22Rv1 (cell line): ENCODE data around the gene PRRG1.
A peak's percentile ranks its signal among the peaks of the same experiment; 100 is the strongest.
"Not testable (repeated sequence)": the region's sequence is repeated elsewhere in the genome, so short reads cannot be mapped to it uniquely, and the experiment has no call there.

Experiments
- H3K27ac ChIP-seq: fragments of 450-650 bp; 2 replicates; pipeline ENCODE4 v1.5.1; 2017
- ZFX ChIP-seq: fragments of 450-650 bp; IDR thresholded peaks from 2 replicates; pipeline ENCODE4 v1.6.1; 2017; ENCODE audit warnings: antibody characterized with exemption, borderline replicate concordance
- TF ChIP-seq, protein P1 (sequence below): fragments of 450-650 bp; IDR thresholded peaks from 2 replicates; pipeline ENCODE4 v1.5.1; 2017; ENCODE audit warnings: mild to moderate bottlenecking

PRRG1 gene

DNA sequence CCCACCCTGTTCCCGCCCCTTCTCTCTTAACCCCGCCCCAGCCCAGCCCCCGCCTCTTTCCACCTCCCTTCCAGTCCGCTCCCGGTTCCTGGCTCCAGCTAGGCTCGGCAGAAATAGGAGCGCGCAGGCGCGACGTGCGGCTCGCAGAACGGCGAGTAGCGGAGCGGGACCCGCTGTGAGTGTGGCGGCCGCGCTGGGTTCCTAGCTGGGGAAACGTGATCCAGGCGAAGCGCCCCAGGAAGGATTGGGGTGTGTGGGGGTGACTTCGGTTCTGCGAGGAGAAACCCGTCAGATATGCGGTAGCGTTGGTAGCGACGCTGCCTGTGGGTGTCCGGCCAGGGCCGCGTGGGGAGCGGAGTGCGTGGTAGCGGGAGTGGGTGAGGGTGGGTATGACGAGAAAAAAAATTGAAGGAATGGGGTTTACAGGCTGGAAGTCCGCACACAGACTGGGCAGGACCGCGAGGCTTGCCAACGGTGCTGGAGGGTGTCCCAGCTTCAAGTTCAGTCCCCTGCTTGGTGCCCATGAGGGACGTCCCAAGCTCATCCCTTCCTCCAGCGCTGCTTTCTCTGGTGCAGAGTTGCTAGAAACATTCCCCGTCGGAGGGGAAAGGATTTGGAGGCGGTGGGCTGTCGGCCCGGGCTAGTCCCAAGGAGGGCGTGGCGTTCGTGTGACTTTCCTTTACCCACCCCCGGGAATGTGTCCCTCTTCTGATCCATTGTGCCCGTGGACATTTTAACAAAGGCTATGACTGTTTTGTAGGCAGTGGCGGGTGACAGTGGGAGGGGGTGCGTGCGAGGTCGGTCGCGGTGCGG is at the start of gene PRRG1:
PRRG1 (plus strand) TSS at position 144 of the 813 bp plus-strand sequence. CDS start 56,886 bp downstream, outside the sequence.
- peak within 1 kb of the TSS; percentile 35; the same call in 1 of the 2 replicates for H3K27ac ChIP-seq
- TF ChIP-seq, protein P1, sequence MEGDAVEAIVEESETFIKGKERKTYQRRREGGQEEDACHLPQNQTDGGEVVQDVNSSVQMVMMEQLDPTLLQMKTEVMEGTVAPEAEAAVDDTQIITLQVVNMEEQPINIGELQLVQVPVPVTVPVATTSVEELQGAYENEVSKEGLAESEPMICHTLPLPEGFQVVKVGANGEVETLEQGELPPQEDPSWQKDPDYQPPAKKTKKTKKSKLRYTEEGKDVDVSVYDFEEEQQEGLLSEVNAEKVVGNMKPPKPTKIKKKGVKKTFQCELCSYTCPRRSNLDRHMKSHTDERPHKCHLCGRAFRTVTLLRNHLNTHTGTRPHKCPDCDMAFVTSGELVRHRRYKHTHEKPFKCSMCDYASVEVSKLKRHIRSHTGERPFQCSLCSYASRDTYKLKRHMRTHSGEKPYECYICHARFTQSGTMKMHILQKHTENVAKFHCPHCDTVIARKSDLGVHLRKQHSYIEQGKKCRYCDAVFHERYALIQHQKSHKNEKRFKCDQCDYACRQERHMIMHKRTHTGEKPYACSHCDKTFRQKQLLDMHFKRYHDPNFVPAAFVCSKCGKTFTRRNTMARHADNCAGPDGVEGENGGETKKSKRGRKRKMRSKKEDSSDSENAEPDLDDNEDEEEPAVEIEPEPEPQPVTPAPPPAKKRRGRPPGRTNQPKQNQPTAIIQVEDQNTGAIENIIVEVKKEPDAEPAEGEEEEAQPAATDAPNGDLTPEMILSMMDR, result no peak
- TF ChIP-seq ZFX, result no peak

- no peak for TF ChIP-seq ZFX
- TF ChIP-seq, protein P1, result no peak
Observed at GRCh38 chrX:37302569-37302968, 46.6 kb upstream of the PRRG1 start.

GRCh38 chrX:37305238-37305637 is 43.9 kb upstream of the PRRG1 start:
- not testable (repeated sequence) for H3K27ac ChIP-seq

More at GRCh38 chrX:37302569-37302968, 46.6 kb upstream of the PRRG1 start:
- no peak overlapping the region for H3K27ac ChIP-seq

DNA sequence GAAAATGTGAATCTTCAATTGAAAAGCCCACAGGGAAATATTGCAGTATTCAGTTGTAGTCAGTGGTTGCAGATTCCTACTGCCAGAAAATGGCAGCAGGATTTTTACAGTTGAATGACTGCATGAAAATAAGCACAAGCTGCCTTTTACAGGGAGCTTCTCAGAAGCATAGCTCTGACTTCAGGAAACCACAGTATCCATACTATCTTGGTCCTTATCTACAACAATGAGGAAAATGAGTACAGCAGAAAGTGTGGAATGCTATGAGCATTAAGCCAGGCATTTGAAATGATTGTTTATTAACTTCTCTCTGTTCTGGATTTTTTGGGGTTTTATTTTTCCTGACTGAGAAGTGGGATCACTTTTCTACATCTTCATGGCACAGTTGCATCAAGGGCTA is 34.6 kb upstream of the PRRG1 start:
- H3K27ac ChIP-seq, result no peak overlapping the region
- no peak for TF ChIP-seq ZFX
- TF ChIP-seq, protein P1, result no peak

DNA sequence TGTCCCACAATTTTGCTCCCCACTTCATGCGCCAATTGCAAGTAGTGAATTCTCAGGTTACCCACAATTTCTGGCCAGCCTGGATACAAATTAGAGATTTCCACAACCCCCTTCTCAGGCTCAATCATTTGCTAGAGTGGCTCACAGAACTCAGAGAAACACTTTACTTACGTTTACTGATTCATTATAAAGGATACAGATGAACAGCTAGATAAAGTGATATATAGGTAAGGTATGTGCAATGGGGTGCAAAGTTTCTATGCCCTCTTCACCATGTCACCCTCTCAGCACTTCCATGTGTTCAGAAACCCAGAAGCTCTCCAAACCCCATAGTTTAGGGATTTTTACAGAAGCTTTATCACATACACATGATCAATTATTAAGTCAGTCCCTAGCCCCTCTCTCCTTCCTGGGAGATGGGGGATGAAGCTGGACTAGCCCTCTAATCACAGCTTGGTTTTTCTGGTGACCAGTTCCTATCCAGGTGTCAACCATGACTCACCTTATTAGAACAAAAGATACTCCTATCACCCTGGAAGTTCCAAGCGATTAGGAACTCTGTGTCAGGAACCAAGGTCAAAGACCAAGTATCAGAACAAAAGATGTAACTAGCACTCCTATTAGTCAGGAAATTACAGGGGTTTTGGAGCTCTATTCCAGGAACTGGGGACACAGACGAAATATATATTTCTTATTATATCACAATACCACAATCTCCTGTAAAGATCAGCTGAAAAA is 33.5 kb upstream of the PRRG1 start:
- TF ChIP-seq, protein P1, result no peak
- no peak for TF ChIP-seq ZFX
- no peak overlapping the region for H3K27ac ChIP-seq

GRCh38 chrX:37320541-37321203 is 28.5 kb upstream of the PRRG1 start:
- TF ChIP-seq, protein P1, result no peak
- TF ChIP-seq ZFX, result no peak
- H3K27ac ChIP-seq, result no peak overlapping the region

- TF ChIP-seq, protein P1, result no peak
- no peak for TF ChIP-seq ZFX
- H3K27ac ChIP-seq, result no peak overlapping the region
Observed at GRCh38 chrX:37330642-37331041, 18.5 kb upstream of the PRRG1 start.
